Embryonic facial prominence (tissue), 1 donor: ENCODE results near the gene FLT1.

Experiments
- DNase-seq: peaks from one replicate; pipeline ENCODE4 v3.0.0-alpha.2; 2016; ENCODE audit errors: extremely low spot score

Gene FLT1

DNA sequence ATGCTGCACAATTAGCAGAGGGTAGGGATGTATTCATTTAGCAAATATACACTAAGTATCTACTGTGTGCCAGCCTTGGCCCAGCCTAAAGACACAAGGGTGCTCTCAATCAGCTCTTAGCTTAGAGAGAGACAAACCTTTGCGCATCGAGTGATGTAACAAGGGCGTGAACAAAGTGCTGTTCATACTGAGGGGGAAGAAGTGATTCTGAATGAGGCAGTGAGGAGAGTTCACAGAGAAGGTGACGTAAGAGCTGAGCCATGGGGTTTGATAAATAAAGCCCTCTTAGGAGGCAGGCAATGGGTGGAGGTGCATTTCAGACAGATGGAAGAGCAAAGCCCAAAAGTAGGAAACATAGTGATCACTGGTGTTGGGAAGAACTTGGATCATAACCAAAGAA is 68.5 kb downstream of the FLT1 start:
- DNase-seq = no peak

- DNase-seq = no peak
Measured at GRCh38 chr13:28425793-28426192, 69.1 kb downstream of the FLT1 start.

DNA sequence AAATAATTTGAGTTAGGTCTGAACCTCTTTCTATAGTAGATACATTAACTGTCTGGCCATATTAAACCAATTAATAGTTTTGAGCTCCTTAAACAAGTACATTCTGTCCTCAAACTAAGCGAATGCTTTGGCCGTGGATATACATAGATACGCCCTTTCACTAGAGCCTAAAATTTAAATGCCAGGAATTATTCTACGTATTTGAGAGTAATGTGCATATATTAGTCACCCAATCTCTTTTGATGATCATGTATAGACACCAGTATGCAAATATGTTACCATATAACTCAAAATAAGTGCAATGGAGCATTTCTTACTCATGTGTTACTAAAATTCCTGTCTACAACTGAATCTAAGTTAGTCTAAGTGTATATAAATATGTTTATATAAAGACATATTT is 70.4 kb downstream of the FLT1 start:
- DNase-seq = no peak

DNA sequence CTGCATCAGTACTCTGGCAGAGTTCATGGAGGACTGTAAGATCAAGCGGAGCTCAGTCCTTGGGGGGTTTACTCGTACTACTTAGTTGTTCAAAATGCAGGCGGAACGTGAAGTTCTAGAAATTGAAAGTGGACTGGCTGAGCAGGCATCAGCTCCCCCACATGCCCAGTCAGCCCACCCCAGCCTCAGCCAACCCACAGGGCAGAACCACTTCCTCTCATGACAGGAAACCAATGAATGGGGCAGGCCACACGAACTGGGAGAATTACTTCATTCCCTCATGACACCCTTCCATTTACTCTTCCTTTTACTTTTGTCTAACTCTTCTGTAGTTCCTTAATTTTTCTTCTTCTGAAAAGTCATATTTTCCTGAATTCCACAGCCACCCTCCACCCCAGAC is 71.9 kb downstream of the FLT1 start:
- DNase-seq = no peak

DNA sequence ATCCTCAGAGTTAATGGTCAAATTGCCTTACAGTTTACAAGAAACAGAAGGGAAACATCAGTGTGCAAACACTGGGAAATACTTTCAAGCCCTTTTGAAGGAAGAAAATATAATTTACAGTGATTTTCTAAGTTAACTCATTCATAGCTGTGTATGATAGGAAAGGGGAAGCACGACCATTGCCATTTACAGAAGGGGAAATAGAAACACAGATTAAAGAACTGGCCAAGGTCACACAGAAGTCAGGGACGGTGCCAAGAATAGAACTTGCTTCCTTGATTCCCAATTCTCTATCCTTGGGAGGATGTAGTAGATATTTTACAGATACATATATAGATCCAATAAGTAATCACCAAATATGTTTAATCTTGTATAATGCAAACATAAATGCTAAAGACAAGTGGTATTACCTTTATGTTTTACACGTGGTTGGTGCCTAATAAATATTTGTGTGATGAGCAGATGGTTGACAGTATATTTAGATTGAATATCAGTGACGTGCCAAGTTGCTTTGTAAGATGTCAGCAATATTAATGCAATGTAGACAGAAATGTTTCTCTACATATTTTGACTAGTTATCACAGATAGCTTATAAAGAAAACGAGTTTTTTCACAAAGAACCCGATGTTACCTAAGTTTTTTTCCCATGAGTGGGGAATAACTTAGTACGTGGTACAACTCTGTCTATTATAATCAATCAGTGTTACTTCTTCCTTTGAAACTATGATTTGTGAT is 73.1 kb downstream of the FLT1 start:
- DNase-seq = no peak

DNA sequence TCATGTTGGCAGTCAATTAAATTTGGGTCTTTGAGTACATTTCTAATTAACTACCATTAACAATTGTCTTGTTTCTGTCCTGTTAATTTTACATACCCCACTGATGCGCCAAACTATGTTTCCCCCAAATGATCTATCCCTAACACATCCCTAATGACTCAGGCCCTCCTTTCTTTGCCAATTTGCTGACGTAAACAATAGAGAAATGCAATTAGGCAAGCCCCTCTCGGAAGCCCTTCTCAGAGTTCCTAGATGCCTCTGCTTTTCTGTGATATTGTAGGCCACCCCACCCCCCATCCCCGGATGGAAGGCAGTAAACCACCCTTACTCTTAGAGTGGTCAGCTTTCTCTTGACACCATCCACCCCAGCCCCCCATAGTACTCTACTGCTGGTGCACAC is 74.2 kb downstream of the FLT1 start:
- no peak for DNase-seq

GRCh38 chr13:28415994-28416421 is 78.9 kb downstream of the FLT1 start:
- DNase-seq = no peak

DNA sequence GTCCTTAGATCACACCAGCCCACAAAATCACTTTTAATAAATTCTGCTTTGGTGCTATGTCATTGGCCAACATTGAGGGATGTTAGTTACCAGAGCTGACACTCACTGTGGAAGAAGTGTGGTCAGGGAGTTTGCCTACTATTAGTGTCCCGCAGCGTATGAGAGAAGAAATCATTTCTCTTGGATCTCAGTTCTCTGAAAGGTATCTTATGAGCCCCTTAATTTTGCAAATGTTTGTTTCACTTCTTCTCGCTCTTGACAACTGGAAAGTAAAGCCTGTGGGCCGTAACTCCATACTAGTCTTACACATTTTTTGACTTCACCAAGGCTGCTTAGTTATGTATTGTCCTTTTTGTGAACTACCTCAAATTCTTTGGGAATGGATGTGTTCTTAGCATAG is 80.9 kb downstream of the FLT1 start:
- no peak for DNase-seq

GRCh38 chr13:28412981-28413380 is 81.9 kb downstream of the FLT1 start:
- no peak for DNase-seq

DNA sequence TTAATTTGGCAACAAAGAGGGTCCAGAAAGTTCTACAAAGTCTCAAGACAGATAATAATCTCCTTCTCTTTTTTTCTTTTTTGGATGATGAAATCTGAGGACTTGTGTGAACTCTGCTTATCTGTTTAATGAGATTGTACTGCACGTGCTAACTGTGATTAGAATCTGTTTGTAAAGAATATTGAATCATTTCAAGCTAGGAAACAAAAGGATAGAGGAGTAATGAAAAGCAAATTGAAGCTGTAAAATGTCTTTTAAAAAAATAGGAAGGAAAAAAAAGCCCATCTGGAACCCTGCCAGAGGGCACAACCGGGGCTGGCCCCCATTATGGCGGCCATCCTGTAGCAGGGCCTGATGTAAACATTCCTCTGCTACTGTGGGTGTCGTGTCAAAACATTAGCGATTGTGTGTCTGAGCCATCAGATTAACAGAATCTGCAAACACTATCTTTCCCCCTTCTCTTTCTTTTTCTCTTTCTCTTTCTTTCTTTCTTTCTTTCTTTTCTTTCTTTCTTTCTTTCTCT is 83.0 kb downstream of the FLT1 start:
- DNase-seq = no peak

DNA sequence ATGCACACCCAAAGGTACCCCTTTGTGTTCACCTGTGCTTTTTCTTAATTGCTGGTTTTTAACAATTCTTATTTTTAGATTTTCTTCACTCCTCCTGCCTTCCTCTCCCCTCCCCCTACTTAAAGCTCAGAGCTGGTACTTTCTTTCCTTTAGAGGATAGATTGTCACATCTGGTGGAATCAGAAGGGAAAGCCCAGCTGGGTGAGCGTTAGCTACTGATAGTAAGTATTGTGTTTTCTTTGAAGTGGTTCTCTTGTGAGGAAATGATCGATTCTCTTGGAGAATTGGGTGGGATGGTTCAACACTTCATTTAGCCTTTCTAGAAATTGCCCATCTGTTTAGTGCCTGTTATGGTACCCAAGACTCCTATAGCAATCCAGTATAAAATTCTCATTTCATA is 84.8 kb downstream of the FLT1 start:
- DNase-seq = no peak

DNA sequence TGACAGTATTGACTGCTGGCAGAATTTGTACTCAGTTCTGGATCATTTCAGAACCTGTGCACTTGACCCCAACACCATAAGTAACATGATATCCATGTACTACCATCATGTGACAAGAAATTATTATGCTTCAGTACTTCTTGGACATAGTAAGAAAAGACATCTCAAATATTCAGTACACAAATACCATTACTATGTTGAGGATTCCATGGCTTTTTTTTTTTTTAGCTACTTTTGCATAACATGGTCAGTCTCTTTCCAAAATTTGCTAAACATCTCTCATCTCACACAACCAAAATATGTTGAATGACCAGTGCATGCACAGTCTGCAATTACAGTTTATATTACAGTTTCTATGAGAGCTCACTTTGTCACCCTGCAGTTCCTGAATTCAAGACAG is 85.3 kb downstream of the FLT1 start:
- no peak for DNase-seq

GRCh38 chr13:28408863-28409262 is 86.1 kb downstream of the FLT1 start:
- no peak for DNase-seq

DNA sequence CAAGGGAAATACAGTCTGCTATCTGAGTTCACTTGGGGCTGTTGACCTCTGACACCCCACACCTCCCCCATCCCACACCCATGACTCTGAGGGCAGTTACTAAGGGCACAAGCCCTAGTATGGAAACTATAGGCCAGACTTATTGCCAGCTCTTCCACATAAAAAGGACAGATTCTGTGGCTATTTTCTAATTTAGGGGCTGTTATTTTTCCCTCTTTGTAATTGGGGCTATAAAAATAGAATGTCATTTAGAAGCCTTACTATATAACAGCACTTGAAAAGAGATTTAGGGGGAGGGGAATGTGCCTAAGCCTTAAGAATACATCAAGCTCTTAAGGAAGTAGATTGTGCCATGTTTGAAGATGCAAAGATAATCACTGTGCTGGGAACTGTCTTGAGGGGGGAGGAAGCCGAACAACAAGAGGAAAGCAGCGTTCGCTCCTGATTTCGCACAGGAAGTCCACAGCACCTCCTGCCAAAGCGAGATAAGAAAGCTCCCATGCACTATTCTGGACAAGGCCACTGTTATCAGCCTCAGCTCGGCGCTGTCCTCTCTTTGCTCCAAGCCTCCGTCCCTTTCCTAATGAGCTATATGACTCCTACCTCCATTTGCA is 86.6 kb downstream of the FLT1 start:
- DNase-seq = no peak

- DNase-seq = no peak
Measured at GRCh38 chr13:28406733-28407266, 88.1 kb downstream of the FLT1 start.

- DNase-seq = no peak
Measured at GRCh38 chr13:28402057-28402381, 92.9 kb downstream of the FLT1 start.

DNA sequence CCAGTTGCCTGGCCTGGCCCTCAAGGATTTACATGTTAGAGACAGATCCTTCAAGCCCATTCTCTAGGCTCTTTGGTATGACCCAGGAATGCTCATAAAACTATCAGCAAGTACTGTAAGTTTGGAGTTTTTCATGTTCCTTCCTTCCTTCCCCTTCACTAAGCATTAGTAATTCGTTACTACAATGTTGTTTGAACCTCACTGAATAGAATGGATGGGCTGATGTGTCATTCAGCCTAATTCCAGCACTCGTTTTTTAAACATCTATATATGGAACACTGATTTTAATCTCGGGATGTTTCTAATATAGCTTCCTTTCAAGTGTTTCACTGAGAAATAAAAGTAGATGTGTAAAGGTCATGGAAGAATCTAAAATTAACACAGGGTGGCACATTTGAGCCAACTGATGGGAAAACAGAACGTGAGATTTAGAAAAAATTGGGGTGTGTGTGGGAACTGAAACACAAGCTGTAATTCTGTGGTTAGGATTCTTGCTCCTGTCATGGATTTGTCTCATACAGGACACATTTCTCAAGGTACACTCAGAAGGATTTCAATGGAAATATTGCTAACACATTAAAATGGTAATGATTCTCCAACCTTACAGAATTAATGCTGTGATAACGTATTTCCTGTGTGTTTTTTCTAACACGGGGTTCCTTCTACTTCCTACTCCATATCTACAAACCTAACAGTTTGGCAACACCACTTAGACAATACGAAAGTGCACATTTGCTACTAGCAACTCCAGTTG is 93.4 kb downstream of the FLT1 start:
- DNase-seq = no peak

DNA sequence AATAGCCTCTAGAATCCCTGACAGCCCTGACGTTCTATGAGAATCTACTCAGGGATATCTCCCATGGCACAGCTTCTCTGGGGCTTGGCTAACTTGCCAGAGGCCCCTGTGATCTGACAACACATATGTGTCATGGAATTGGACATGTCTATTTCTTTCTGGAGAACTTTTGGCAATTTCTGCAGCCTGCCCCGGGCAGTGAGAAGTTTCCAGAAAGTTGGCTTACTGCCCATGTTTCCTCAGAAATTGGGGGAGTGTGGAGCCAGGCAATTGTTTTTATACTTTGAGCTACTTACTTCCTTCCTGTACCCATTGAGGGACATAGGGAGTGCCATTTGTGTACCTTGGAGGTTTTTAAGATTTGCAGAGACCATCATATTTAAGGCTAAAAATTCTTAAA is 98.9 kb downstream of the FLT1 start:
- no peak for DNase-seq

GRCh38 chr13:28394422-28394821 is 100.5 kb downstream of the FLT1 start:
- DNase-seq = no peak

- DNase-seq = no peak
Measured at GRCh38 chr13:28392896-28393505, 101.9 kb downstream of the FLT1 start.

DNA sequence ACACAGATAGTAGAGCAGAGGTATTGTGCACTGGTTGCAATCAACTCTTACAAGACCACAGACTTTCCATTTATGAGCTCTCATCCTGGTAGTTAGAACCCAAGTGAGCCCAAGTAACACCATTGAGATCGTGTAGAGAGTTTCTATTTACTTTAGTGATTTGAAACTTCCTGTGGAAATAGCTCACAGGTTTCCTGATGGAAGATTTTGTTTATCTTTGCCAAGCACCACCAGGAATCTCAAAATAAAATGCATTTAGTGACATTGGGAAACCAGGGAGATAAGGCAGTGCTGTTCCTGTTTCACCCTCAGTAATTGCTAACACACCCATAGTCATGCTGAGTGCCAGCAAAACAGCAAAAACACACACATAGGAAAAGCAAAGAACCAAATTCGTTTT is 102.5 kb downstream of the FLT1 start:
- DNase-seq = no peak
